GM12872 (cell line): ENCODE data around the gene SAXO2.
A peak's percentile ranks its signal among the peaks of the same experiment; 100 is the strongest.

Experiments
- TF ChIP-seq, protein P1 (sequence below): IDR thresholded peaks from 3 replicates; pipeline ENCODE4 v1.5.1; 2011; ENCODE audit warnings: low read depth, mild to moderate bottlenecking, low read length, moderate library complexity; ENCODE audit not compliant: insufficient read depth

SAXO2 gene

DNA sequence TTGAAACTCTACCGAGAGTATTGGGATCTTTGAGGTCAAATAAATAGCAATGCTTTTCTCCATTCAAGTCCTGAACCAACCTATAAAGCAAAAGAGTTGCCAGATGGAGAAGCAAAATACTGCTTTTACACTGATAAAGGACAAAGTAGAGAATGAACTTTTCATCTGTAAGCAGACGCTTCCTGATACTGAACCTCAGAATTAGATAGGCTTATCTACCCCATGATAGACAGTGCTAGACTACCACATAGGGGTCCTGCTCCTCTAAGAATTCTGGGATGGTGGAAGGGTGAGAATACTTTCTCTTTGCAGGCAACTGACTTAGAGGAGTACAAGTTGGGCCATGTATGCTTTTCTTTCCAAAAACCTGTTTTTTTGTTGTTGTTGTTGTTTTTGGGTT lies 9.5 kb downstream of the SAXO2 start:
- TF ChIP-seq, protein P1, sequence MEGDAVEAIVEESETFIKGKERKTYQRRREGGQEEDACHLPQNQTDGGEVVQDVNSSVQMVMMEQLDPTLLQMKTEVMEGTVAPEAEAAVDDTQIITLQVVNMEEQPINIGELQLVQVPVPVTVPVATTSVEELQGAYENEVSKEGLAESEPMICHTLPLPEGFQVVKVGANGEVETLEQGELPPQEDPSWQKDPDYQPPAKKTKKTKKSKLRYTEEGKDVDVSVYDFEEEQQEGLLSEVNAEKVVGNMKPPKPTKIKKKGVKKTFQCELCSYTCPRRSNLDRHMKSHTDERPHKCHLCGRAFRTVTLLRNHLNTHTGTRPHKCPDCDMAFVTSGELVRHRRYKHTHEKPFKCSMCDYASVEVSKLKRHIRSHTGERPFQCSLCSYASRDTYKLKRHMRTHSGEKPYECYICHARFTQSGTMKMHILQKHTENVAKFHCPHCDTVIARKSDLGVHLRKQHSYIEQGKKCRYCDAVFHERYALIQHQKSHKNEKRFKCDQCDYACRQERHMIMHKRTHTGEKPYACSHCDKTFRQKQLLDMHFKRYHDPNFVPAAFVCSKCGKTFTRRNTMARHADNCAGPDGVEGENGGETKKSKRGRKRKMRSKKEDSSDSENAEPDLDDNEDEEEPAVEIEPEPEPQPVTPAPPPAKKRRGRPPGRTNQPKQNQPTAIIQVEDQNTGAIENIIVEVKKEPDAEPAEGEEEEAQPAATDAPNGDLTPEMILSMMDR: no peak

GRCh38 chr15:82275410-82275809 lies 12.8 kb downstream of the SAXO2 start:
- TF ChIP-seq, protein P1: no peak

DNA sequence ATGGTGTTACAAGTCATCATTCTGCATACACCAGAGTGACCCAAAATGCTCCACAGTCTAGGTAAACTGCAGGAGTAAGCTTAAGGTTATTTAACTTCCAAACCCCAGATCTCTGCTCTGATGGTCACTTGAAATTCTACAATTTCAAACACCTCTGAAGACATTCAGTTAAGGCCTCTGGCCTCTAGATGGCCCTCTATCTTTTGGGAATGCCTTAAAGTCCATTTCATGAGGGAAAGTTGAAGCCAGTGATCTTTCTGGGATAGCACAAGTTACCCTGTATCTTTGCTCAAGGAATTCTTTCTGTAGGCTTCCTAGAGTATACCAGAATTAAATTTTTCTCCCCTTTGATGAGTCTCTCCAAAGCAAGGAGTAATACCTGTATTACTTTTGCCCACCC lies 18.7 kb downstream of the SAXO2 start:
- TF ChIP-seq, protein P1: peak; percentile 3; the same call in 1 of the 3 replicates

- TF ChIP-seq, protein P1: no peak
Observed at GRCh38 chr15:82292271-82292670, 29.7 kb downstream of the SAXO2 start.

DNA sequence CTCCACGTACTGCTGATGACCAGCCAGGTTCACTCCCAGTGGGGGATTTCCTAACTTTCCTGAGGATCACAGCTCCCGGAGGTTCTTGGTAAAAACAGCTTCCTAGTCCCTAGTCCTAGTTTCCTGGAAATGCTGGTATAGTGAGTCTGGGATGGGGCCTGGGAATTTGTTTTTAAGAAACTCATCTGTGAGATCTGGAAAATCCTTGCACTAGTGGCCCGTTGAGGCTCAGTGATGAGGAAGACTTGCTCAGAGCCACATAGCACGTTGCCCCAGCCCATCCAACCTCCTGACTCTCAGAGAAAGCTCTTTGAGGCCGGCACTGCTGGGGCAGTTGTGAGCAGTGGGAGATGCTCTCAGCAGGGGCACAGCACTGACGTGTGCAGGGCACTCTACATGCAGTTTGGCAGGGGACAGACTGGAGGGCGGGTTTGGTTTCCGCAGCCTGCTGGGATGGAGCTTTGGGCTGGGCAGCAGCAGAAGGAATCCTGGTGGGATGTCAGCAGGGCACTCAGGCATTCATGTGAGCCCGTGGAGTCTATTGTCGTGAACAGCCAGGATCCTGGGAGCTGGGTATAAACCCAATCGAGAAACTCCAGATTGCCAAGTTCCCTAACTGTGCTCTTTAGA lies 31.6 kb downstream of the SAXO2 start:
- TF ChIP-seq, protein P1: no peak

- TF ChIP-seq, protein P1: no peak
Observed at GRCh38 chr15:82297546-82297945, 34.9 kb downstream of the SAXO2 start.

DNA sequence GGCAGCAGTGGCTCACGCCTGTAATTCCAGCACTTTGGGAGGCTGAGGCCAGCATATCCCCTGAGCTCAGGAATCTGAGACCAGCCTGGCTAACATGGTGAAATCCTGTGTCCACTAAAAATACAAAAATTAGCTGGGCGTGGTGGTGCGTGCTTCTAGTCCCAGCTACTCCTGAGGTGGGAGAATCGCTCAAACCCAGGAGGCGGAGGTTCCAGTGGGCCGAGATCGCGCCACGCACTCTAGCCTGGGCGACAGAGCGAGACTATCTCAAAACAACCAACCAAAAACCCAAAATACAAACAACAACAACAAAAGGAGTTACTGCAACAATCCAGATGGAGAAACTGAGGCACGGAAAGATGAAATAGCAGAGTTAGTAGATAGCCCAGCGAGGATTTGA lies 35.4 kb downstream of the SAXO2 start:
- TF ChIP-seq, protein P1: no peak
